A549 treated with CpdA at 1 μM for 4 hours (cell line): ENCODE measurements around the gene ZNF235. TPM values are rescaled to one million over a fixed set of nuclear protein-coding genes. Genes with fewer than 3 reads are reported as not detected.

Experiments used
- total RNA-seq: library from RNA; stranded (reverse); fragments of 200-300 nt; extraction: Qiagen RNA extraction; gene quantifications from 5 replicates; pipeline ENCODE4 v1.2.3, GENCODE V29; 2022; ENCODE audit warnings: low read depth

The ZNF235 gene
- 2.4 to 4.1 TPM (median 3.1 TPM) in 5 replicates for total RNA-seq

GRCh38 chr19:44304659-44305193, at the start of gene ZNF235:
ZNF235 (minus strand) TSS chr19:44305025; CDS start chr19:44303404, 1,621 bp downstream.

Other genes starting within 250 kb of the ZNF235 start
- gene ZNF284, start 232.9 kb downstream of the ZNF235 start, total RNA-seq: 0.41 to 0.71 TPM (median 0.45 TPM) in 5 replicates
- gene ZNF224, start 210.7 kb downstream of the ZNF235 start, total RNA-seq: 9.3 to 12.8 TPM (median 10.4 TPM) in 5 replicates
- 2.1 to 4.6 TPM (median 3.0 TPM) in 5 replicates for gene ZNF225, start 191.6 kb downstream of the ZNF235 start, total RNA-seq
- 1.9 to 3.2 TPM (median 2.6 TPM) in 5 replicates for gene ZNF234, start 163.5 kb downstream of the ZNF235 start, total RNA-seq
- gene ZNF226, start 139.9 kb downstream of the ZNF235 start, total RNA-seq: 19.3 to 23.0 TPM (median 19.8 TPM) in 5 replicates
- 10.7 to 12.9 TPM (median 11.0 TPM) in 5 replicates for gene ZNF227, start 92.5 kb downstream of the ZNF235 start, total RNA-seq
- gene ZNF233, start 45.1 kb downstream of the ZNF235 start, total RNA-seq: 0.41 to 0.86 TPM (median 0.45 TPM) in 5 replicates
- 1.7 to 2.8 TPM (median 2.3 TPM) in 5 replicates for gene ZNF112, start 51.7 kb upstream of the ZNF235 start, total RNA-seq
- 1.7 to 2.9 TPM (median 2.4 TPM) in 5 replicates for gene ZNF285, start 96.6 kb upstream of the ZNF235 start, total RNA-seq
- gene ZNF229, start 143.4 kb upstream of the ZNF235 start, total RNA-seq: 2.0 to 4.3 TPM (median 2.6 TPM) in 5 replicates
- 7.7 to 10.4 TPM (median 8.6 TPM) in 5 replicates for gene ZNF180, start 195.5 kb upstream of the ZNF235 start, total RNA-seq
- gene CEACAM20, start 224.7 kb upstream of the ZNF235 start, total RNA-seq: 0.08 TPM in 1 of 5 replicates, not detected in the others